GM18858 (cell line): ENCODE measurements around the gene SWAP70.
"Not testable (repeated sequence)": the region's sequence is repeated elsewhere in the genome, so short reads cannot be mapped to it uniquely, and the experiment has no call there.

Experiments
- ATAC-seq: cut with Tn5 transposase; IDR thresholded peaks from one replicate; pipeline ENCODE4 v1.9.1; 2021; ENCODE audit not compliant: unreplicated experiment

SWAP70 gene

GRCh38 chr11:9689721-9690120, 25.8 kb downstream of the SWAP70 start:
- no peak for ATAC-seq

- no peak for ATAC-seq
Measured at GRCh38 chr11:9691865-9692264, 28.0 kb downstream of the SWAP70 start.

GRCh38 chr11:9692691-9693090, 28.8 kb downstream of the SWAP70 start:
- no peak for ATAC-seq

GRCh38 chr11:9693801-9694553, 30.1 kb downstream of the SWAP70 start:
- ATAC-seq: no peak

GRCh38 chr11:9695228-9695627, 31.4 kb downstream of the SWAP70 start:
- ATAC-seq: not testable (repeated sequence)

DNA sequence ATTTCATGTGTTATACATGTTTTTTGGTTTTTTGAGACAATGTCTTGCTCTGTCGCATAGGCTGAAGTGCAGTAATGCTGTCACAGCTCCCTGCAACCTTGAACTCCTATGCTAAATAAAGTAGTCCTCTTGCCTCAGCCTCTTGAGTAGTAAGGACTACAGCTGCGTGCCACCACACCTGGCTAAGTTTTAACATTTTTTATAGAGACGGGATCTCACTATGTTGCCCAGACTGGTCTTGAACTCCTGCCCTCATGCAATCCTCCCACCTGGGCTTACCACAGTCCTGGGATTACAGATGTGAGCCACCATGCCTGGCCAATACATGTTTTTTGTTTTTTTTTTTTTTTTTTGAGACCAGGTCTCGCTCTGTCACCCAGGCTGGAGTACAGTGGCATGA, 33.9 kb downstream of the SWAP70 start:
- no peak for ATAC-seq

DNA sequence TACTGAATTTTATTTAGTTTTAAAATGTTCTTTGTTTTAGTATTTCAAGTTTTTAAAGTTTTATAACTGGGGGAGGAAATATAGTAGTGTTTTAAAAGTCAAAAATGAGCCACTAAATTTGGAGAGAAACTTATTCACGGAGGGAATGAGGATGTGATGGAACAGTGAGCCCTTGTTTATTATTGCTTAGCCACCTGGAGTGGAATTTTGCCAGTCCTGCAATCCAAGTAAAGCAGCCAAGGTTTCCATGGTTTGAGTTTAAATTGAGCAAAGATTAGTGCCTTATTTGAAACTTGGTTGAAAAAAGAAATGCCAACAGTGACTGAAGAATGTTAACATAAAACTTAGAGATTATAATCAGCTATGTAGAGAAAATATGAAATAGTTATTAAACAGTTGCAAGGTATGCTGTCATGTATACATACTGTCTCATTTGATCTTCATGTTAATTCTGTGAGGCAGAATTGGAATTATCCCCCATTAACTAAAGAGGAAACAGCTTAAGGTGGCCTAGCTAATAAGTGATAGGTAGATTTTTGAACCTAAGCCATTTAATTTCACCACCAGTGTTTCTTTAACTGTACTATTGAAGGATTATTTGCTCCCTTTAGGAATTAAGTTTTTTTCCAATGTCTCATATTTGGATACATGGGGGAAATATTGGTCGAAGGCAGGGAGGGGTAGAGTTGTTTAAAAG, 36.4 kb downstream of the SWAP70 start:
- no peak for ATAC-seq

- no peak for ATAC-seq
Measured at GRCh38 chr11:9701799-9702198, 37.9 kb downstream of the SWAP70 start.

GRCh38 chr11:9703280-9703679, 39.4 kb downstream of the SWAP70 start:
- ATAC-seq: no peak

GRCh38 chr11:9704037-9704436, 40.2 kb downstream of the SWAP70 start:
- no peak for ATAC-seq

DNA sequence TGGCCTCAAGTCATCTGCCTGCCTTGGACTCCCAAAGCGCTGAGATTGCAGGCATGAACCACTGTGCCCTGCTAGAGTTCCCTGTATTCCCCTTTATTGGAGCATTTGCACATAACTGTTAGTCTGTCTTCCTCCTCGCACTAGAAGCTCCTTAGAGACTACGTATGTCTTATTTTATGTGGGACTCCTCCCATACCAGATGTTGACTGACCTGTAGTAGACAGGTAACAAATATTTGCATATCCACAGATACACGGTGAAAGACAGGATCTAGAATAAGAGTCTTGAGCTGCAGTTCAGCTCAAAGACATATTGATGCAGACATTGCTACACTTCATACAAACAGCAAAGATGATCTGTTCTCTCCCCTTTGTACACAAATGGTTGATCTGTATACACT, 40.7 kb downstream of the SWAP70 start:
- ATAC-seq: no peak

DNA sequence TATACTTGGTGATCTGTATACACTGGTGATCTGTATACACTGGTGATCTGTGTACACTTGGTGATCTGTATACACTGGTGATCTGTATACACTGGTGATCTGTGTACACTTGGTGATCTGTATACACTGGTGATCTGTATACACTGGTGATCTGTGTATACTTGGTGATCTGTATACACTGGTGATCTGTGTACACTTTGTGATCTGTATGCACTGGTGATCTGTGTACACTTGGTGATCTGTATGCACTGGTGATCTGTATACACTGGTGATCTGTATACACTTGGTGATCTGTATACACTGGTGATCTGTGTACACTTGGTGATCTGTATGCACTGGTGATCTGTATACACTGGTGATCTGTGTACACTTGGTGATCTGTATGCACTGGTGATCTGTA, 41.5 kb downstream of the SWAP70 start:
- not testable (repeated sequence) for ATAC-seq

- no peak for ATAC-seq
Measured at GRCh38 chr11:9708544-9708943, 44.7 kb downstream of the SWAP70 start.

- no peak for ATAC-seq
Measured at GRCh38 chr11:9710223-9710622, 46.3 kb downstream of the SWAP70 start.

GRCh38 chr11:9710852-9711251, 47.0 kb downstream of the SWAP70 start:
- no peak for ATAC-seq

GRCh38 chr11:9711454-9712307, 47.8 kb downstream of the SWAP70 start:
- no peak for ATAC-seq

GRCh38 chr11:9714272-9714940, 50.5 kb downstream of the SWAP70 start:
- ATAC-seq: no peak

DNA sequence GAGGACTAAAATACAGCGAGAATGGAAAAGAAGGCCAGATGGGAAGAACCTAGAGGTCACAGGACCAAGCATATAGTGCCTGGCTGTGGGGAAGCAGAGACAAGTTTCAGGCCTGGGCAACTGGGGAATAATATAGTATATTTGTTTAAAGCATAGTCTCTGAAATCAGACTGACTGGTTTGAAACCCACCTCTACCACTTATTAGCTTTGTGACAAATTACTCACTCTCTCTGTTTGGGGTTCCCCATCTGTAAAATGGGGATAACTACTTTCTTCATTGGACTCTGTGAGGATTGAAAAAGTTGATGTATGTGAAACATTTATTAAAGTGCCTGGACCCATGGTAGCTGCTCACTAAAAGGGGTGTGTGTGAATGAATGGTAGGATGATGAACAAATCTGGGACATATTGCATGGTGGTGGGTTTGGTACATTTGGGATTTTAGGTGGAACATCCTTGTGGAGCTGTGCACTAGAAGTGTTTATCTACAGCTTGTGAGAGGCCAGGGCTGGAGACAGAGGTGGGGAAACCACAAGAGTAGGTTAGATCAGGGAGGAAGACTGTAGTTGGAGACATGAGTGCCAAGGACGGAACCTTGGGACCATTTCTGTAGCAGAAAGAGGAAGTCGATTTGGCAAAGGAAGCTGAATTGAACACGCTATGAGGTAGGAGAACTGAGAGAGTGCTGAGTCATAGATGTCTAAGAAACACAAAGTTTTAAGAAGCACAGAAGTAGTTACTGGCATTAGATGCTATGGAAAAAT, 52.6 kb downstream of the SWAP70 start:
- peak; percentile 84 for ATAC-seq

- ATAC-seq: no peak
Measured at GRCh38 chr11:9717040-9717357, 53.1 kb downstream of the SWAP70 start.

DNA sequence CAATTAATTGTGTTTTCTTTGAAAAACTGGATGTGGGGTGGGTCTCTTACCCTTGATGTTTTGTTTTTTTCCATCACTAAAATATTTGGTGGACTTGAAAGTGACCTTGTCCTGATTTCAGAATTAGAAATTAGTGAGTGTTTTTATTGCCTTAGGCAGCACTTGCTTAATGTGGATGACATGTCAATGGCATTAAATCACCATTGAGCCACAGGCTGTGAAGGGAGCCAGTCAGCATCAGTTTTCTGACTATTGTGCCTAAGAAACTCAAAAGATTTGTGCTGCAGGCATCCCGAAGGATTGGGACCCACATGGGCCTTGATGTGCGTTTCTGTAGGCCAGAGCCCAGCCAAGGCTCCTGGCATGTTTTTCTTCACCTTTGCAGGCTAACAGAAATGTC, 53.8 kb downstream of the SWAP70 start:
- ATAC-seq: no peak

GRCh38 chr11:9718147-9718546, 54.3 kb downstream of the SWAP70 start:
- ATAC-seq: no peak
